Activated CD8-positive, alpha-beta memory T cell treated with anti-CD3 and anti-CD28 coated beads for 48 hours (primary cell): ENCODE results near the gene MUC5AC.
"Not testable (repeated sequence)": the region's sequence is repeated elsewhere in the genome, so short reads cannot be mapped to it uniquely, and the experiment has no call there.

Source experiments
- DNase-seq, 3 experiments: peaks; one replicate each; pipeline ENCODE4 v3.0.0-alpha.2; 2020; ENCODE audit warnings: low read depth in 2 of 3, low spot score in 2 of 3

Gene MUC5AC

DNA sequence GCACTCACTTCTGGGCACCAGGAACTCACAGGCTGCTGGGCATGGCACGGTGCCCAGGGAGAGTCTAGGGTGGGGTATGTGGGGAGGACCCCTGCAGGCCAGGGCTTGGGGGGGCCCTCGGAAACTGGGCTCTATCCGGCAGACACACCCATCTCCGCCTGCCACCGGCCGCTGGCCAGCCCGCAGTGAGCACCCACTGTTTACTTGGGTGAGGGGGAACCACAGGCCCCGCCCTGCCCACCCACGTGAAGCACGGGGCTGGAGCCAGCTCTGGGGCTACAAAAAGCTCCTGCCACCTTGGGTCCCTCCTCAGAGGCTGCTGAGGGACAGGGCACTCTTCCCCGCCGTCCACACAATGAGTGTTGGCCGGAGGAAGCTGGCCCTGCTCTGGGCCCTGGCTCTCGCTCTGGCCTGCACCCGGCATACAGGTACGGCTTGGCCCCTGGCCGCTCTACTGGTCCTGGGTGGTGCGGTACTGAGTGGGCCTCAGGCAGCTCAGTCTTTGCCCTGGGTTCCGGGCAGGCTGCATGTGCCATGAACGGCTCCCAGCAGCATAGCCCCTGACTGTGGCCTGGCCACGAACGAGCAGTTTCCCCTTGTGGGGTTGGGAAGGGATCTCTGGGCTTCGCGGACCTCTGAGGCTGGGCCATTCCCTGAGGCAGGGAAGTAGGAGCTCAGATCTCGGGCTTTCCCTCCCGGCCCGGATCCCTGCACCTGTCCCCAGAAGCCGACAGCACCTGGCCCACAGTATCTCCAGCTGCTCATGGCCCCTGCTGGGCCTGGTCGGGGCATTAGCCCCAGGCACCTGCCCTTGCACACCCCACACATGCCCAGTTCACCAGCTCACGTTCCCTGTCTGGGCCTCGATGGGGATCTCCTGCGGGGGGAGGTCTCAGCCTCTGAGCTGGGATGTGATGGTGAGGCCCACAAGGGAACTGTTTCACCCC is at the start of gene MUC5AC:
Gene MUC5AC (plus strand): TSS at position 309 of the 947 bp plus-strand sequence. CDS start 47 bp downstream, at position 356.
- DNase-seq: no peak

- no peak for DNase-seq
These were observed 49.4 kb upstream of the MUC5AC start for GRCh38 chr11:1108246-1108900.

DNA sequence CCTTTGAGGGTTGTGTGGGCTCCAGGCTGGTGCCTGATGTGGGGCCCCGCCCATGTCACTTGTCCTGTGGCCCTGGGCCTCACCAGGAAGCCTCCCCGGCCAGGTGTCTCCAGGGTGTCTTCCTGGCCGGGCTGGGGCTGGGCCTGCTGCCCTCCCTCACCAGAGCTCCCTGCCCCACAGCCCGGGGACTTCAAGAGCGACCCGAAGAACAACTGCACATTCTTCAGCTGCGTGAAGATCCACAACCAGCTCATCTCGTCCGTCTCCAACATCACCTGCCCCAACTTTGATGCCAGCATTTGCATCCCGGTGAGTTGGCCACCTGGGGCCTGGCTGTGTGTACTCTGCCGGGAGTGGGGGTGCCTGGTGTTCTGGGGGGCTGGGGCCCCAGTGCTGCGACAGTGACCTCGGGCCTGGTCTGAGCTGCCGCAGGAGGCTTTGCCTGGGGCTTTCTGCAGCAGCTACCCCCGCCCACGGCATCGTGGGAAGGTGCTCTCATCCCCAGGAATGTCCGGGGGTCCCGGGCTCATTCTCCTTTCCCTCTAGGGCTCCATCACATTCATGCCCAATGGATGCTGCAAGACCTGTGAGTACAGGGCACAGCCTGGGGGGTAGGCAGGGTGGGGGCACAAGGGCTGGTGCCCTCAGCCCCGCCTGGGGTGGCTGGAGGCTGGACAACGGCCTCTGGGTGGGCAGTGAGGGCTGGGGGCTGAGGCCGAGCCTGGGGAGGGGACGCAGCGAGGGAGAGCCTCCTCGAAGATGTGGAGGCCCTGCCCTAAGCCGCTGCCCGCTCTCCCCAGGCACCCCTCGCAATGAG is 48.4 kb upstream of the MUC5AC start:
- DNase-seq: no peak

DNA sequence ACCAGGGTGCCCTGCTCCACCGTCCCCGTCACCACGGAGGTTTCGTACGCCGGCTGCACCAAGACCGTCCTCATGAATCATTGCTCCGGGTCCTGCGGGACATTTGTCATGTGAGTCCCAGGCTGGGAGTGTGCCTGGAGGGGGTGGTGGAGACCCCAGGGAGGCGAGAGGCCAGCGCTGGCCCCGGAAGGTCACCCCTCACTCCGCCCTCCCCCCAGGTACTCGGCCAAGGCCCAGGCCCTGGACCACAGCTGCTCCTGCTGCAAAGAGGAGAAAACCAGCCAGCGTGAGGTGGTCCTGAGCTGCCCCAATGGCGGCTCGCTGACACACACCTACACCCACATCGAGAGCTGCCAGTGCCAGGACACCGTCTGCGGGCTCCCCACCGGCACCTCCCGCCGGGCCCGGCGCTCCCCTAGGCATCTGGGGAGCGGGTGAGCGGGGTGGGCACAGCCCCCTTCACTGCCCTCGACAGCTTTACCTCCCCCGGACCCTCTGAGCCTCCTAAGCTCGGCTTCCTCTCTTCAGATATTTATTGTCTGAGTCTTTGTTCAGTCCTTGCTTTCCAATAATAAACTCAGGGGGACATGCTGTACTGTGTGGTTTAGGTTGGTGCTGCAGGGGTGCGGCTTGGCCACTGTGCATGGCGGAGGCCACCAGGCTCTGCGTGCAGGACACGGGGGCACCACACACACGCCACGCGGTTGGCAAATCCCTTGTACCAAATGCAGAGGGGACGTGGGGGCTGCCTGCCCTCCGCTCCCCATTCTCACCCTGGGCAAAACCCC is 47.6 kb upstream of the MUC5AC start:
- no peak for DNase-seq

GRCh38 chr11:1111545-1112212 is 46.1 kb upstream of the MUC5AC start:
- no peak for DNase-seq

- no peak for DNase-seq
These were observed 45.2 kb upstream of the MUC5AC start for GRCh38 chr11:1112351-1113191.

DNA sequence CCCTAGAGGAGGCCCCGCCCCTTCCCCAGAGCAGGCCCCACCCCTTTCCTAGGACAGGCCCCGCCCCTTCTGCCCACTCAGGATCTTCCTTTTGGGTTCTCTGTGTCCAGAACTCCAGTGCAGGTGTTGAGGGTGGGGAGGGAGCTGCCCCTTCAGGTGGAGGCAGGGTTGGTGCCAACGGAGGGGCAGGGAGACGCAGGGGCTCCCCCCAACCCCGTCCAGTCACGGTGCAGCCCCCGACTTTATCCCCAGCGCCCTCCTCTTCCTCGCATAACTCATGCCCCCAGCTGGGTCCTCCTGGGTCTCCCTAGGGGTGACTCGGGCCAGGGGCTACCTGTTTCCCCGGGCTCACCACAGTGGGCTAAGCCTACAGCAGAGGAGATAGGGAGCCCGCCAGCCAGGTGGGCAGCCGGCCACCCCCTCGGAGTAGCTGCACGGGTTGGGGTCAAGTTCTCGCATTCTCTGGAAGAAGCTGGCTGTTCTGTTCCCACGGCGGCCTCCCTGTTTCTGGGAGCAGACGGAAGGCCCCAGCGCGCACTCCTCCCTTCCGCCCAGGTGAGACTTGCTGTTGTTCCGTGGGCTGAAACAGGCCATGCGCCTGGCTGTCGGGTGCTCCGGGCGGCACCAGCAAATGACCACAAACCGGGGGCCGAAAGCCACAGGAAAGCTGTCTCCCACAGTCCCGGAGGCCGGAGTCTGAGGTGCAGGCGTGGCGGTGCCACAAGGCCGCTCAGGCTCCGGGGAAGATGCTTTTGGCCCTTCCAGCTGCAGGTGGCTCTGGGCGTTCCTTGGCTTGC is 44.1 kb upstream of the MUC5AC start:
- DNase-seq: no peak

- not testable (repeated sequence) for DNase-seq
These were observed 42.5 kb upstream of the MUC5AC start for GRCh38 chr11:1115292-1115691.

DNA sequence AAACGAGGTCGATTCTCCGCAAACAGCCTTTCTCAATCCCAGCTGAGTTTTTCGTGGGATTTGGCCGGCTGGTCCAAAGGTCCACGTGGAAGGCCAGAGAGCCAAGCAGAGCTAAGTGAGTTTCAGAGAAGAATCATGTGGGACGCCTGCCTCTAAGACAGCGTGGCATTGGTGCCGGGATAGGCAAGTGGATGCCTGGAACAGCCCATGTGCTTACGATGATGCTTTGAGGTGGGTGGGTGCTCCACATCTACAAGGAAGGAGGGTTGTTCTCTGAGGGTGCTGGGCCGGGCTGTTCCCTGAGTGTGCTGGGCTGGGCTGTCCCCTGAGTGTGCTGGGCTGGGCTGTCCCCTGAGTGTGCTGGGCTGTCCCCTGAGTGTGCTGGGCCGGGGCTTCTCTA is 41.6 kb upstream of the MUC5AC start:
- DNase-seq: no peak

DNA sequence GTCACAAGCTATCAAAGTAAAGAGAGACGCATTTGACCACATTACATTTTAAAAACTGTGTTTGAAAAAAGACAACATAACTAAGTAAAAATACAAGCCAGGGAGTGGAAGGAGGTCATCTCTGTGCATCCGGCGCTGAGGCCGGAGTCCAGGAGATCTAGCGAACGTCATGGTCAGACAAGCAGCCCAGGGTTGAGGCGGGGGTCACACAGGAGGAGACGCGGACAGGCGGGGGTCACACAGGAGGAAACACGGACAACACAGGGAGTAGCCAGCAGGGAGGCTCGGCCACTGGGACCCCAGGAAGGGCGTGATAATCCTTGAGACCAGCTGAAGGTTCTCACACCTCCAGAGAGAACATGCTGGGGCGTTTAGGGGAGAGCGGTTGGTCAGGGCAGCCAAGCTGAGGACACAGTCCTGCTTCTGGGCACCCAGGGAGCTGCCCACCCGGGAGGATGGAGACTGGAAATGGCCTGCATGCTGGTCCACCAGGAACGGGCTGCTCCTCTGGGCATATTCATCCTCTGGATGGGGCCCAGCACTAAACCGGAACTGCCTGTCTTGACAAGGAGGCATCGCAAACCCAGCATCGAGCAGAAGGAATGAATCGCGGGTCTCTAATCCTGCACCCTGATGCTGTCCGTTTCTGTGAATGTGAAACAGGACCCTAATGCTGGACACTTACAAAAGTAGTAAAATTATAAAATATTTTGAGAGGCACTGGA is 40.9 kb upstream of the MUC5AC start:
- no peak for DNase-seq

DNA sequence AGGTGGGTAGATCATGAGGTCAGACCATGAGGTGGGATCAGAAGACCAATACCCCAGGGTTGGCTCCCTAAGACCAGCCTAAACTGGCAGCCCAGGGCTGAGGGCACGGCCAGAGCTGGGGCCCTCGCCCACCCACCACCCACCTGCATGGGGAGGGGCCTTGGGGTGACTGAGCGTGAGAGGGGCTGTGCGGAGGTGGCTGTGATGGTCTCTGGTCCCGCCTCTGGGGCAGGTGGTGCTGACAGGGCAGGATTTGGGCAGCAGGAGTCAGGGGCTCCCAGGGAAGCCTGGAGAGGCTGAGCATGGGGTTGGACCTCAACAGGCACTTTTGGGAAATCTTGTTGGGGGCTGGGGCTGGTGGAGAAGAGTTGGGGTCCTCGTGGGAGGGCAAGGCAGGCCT is 39.8 kb upstream of the MUC5AC start:
- no peak for DNase-seq

DNA sequence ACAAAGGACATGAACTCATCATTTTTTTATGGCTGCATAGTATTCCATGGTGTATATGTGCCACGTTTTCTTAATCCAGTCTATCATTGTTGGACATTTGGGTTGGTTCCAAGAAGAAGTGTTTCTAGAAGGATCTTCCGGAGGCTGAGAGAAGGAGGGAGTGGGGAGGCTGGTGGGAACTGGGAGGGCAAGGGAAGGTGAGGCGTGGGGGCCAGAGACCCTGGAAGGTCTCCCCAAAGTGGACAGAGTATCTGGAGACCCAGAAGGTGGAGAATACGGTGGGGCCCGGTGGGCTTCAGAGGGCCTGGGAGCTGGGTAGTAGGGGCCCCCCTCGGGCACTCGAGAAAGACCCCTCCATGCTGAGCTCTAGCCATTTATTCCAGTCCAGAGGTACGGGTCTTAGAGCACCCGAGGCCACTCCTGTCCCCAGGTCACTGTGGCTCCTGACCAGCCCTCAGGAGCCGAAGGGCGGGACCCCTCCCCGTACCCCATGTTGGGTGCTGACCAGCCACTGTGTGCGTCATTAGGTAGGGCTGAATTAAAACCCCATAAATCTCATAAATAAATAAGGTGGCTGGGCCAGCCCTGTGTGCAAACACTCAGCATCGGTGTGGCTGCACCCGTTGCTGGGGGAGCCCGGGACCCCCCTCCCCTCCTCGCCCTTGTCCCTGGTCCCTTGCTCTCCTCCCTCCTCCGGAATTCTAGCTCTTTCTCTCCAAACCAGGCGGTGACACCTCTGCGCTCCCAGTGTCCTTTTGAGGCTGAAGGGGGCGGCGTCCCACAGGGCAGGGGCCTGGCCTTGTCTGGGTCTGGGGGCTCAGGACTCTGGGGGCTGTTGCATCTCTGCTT is 38.8 kb upstream of the MUC5AC start:
- no peak for DNase-seq

DNA sequence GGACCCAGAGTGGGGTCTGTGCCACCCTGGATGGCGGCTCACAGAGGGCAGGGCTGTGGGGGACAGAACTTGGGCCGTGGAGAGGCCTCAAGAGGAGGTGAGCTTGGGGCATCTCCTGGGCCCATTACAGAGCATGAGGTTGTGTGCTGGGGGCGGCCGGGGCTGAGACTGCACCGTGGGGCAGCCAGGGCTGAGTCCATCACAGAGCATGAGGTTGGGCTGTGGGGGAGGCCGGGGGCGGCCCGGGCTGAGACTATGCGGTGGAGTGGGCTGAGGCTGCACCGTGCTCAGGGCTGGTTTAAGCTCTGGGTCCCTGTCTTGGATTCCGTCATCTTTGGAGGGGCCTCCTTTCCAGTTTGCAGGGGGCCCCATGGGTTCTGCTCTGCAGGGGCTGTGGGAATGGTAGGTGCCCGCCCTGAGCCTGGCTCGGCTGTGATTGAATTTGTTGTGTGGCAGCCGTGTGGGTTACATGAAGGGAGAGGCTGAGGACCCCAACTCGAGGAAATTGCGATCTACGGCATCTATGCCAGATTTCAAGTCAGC is 38.1 kb upstream of the MUC5AC start:
- no peak for DNase-seq

- no peak for DNase-seq
These were observed 37.0 kb upstream of the MUC5AC start for GRCh38 chr11:1120532-1121330.

GRCh38 chr11:1121331-1121812 is 36.4 kb upstream of the MUC5AC start:
- no peak for DNase-seq
